Immature natural killer cell (primary cell): ENCODE results near the gene OSBPL5. TPM values are rescaled to one million over a fixed set of nuclear protein-coding genes. Genes with fewer than 3 reads are reported as not detected.
A peak's percentile ranks its signal among the peaks of the same experiment; 100 is the strongest.

ENCODE experiments used
- DNase-seq, 3 donors: peaks; one replicate each; pipeline ENCODE4 v3.0.0; 2022; ENCODE audit warnings: mixed read lengths in 1 of 3
- H3K27ac Mint-ChIP-seq, 6 donors: one replicate each; pipeline ENCODE4 v1.8.0; 2020; ENCODE audit warnings: mixed read lengths in 6 of 6, mild to moderate bottlenecking in 5 of 6, inconsistent platforms in 4 of 6, moderate library complexity in 3 of 6
- H3K27me3 Mint-ChIP-seq, 3 donors: one replicate each; pipeline ENCODE4 v1.8.0; 2020 to 2021; ENCODE audit warnings: low read depth in 3 of 3, mild to moderate bottlenecking in 3 of 3, mixed read lengths in 3 of 3, moderate library complexity in 3 of 3, inconsistent platforms in 1 of 3
- H3K36me3 Mint-ChIP-seq, 3 donors: one replicate each; pipeline ENCODE4 v1.8.0; 2020; ENCODE audit warnings: mixed read lengths in 3 of 3, inconsistent platforms in 2 of 3, mild to moderate bottlenecking in 2 of 3
- H3K4me1 Mint-ChIP-seq, 2 donors: one replicate each; pipeline ENCODE4 v1.8.0; 2020; ENCODE audit warnings: inconsistent platforms in 2 of 2, mild to moderate bottlenecking in 2 of 2, mixed read lengths in 2 of 2, moderate library complexity in 1 of 2
- H3K4me3 Mint-ChIP-seq, 5 donors: one replicate each; pipeline ENCODE4 v1.8.0; 2020; ENCODE audit warnings: mild to moderate bottlenecking in 5 of 5, mixed read lengths in 5 of 5, inconsistent platforms in 3 of 5, moderate library complexity in 3 of 5
- H3K9me3 Mint-ChIP-seq, 6 donors: one replicate each; pipeline ENCODE4 v1.8.0; 2020; ENCODE audit warnings: mild to moderate bottlenecking in 6 of 6, mixed read lengths in 6 of 6, inconsistent platforms in 4 of 6, moderate library complexity in 3 of 6
- polyA plus RNA-seq, 3 donors: library from polyadenylated mRNA; unstranded; fragments of 300-500 nt; fragmentation: Illumina TruSeq; gene quantifications; one replicate each; pipeline ENCODE4 v1.2.3, GENCODE V29; 2021

OSBPL5 gene
- polyA plus RNA-seq = 10 to 100 TPM; 32.8 to 98.9 (median 33.3) TPM

DNA sequence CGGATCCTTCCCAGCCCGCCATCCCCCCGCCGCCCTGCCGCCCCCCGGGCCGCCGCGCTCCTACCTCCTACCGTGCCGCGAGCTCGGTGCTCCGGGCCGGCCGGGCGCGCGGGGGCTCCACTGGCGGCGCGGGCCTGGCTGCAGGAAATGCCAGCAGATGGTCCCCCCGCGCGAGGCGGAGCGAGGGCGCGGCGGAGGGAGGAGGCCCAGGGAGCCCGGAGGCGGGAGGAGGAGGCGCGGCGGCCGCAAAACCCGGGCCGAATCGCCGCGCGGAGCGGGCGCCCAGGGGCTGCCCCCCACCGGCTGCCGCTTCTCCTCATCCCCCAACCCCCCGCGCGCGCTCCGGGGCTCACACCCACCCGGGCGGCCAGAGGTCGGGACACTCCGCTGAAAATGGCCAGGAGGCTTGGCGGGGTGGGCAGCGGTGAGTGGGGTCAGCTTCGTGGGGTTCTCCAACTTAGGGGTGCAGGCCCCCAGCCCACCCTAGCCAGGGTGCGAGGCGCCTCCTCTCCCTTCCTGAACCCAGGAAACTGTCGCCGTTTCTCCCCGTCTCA lies at the start of gene OSBPL5:
Gene OSBPL5 (minus strand): TSS at position 159 of the 554 bp plus-strand sequence. CDS start 36,162 bp downstream, outside the sequence.
- Mint-ChIP-seq H3K36me3 (no peaks in the 10 kb centered on the region), H3K27ac (peak within 1 kb of the TSS; percentile 88 to 93 (median 92)), H3K27me3 (peaks cover 5 to 30% (median 15%) of the 10 kb centered on the region in 3 donors), H3K4me3 (peak within 1 kb of the TSS; percentile 94 to 96 (median 95)), H3K9me3 (no peaks in the 10 kb centered on the region), H3K4me1 (peaks cover 56 to 68% of the 10 kb centered on the region in 2 donors)
- peak; percentile 75 to 77 (median 76) for DNase-seq

DNA sequence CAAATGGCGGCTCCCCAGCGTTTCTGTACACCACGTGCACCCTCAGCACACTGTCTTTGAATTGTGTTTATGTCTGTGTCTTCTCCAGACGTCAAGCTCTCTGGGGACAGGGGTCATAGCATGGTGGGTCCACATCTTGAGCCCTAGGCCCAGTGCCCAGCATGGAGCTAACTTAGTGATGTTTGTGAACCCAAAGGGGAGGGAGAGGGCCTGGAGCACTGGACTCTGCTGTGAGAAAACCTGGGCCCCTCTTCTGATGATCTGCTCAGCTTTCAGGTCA lies 49.2 kb upstream of the OSBPL5 start:
- no peak for DNase-seq
- peaks cover 0 to 10% (median 6%) of the 10 kb centered on the region in 6 donors for H3K9me3 Mint-ChIP-seq
- no peak overlapping the region for H3K4me3 Mint-ChIP-seq
- peak overlapping the region in 1 of 6 donors; percentile 27 for H3K27ac Mint-ChIP-seq
- H3K27me3 Mint-ChIP-seq = peaks cover 7 to 19% (median 16%) of the 10 kb centered on the region in 3 donors
- peaks cover 0 to 5% (median 0%) of the 10 kb centered on the region in 3 donors for H3K36me3 Mint-ChIP-seq
- peaks cover 5 to 6% of the 10 kb centered on the region in 2 donors for H3K4me1 Mint-ChIP-seq

GRCh38 chr11:3213659-3214419 lies 48.7 kb upstream of the OSBPL5 start:
- H3K27ac Mint-ChIP-seq = peak overlapping the region in 2 of 6 donors; percentile 35 to 53
- peaks cover 9 to 19% (median 16%) of the 10 kb centered on the region in 3 donors for H3K27me3 Mint-ChIP-seq
- no peak overlapping the region for H3K4me3 Mint-ChIP-seq
- H3K9me3 Mint-ChIP-seq = peaks cover 0 to 10% (median 6%) of the 10 kb centered on the region in 6 donors
- H3K4me1 Mint-ChIP-seq = peaks cover 5 to 6% of the 10 kb centered on the region in 2 donors
- H3K36me3 Mint-ChIP-seq = peaks cover 0 to 5% (median 0%) of the 10 kb centered on the region in 3 donors
- DNase-seq = no peak

GRCh38 chr11:3208272-3208671 lies 43.2 kb upstream of the OSBPL5 start:
- Mint-ChIP-seq H3K27me3 (peaks cover 2 to 6% (median 5%) of the 10 kb centered on the region in 3 donors), H3K27ac (peak overlapping the region in 1 of 6 donors; percentile 80), H3K36me3 (peaks cover 0 to 5% (median 0%) of the 10 kb centered on the region in 3 donors), H3K9me3 (peaks cover 0 to 10% (median 6%) of the 10 kb centered on the region in 6 donors), H3K4me1 (peaks cover 0 to 20% of the 10 kb centered on the region in 2 donors), H3K4me3 (no peak overlapping the region)
- DNase-seq = no peak

GRCh38 chr11:3207526-3208189 lies 42.5 kb upstream of the OSBPL5 start:
- peak overlapping the region in 2 of 6 donors; percentile 12 to 80 for H3K27ac Mint-ChIP-seq
- peaks cover 3 to 5% (median 4%) of the 10 kb centered on the region in 3 donors for H3K27me3 Mint-ChIP-seq
- peaks cover 3 to 24% of the 10 kb centered on the region in 2 donors for H3K4me1 Mint-ChIP-seq
- no peak for DNase-seq
- no peak overlapping the region for H3K4me3 Mint-ChIP-seq
- peaks cover 0 to 5% (median 0%) of the 10 kb centered on the region in 3 donors for H3K36me3 Mint-ChIP-seq
- H3K9me3 Mint-ChIP-seq = peaks cover 0 to 10% (median 6%) of the 10 kb centered on the region in 6 donors

DNA sequence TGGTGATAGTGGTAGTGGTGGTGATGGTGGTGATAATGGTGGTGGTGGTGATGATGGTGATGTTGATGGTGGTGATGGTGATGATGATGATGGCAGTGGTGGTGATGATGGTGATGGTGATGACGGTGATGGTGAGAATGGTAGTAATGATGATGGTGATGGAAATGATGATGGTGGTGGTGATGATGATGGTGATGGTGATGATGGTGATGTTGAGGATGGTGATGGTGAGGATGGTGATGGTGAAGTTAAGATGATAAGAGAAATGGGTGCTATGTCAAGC lies 41.8 kb upstream of the OSBPL5 start:
- H3K27me3 Mint-ChIP-seq = peaks cover 5 to 8% (median 6%) of the 10 kb centered on the region in 3 donors
- H3K36me3 Mint-ChIP-seq = peaks cover 0 to 5% (median 0%) of the 10 kb centered on the region in 3 donors
- H3K4me1 Mint-ChIP-seq = peaks cover 7 to 31% of the 10 kb centered on the region in 2 donors
- DNase-seq = peak; percentile 35 to 64 (median 61)
- peaks cover 0 to 10% (median 6%) of the 10 kb centered on the region in 6 donors for H3K9me3 Mint-ChIP-seq
- H3K4me3 Mint-ChIP-seq = no peak overlapping the region
- no peak overlapping the region for H3K27ac Mint-ChIP-seq

DNA sequence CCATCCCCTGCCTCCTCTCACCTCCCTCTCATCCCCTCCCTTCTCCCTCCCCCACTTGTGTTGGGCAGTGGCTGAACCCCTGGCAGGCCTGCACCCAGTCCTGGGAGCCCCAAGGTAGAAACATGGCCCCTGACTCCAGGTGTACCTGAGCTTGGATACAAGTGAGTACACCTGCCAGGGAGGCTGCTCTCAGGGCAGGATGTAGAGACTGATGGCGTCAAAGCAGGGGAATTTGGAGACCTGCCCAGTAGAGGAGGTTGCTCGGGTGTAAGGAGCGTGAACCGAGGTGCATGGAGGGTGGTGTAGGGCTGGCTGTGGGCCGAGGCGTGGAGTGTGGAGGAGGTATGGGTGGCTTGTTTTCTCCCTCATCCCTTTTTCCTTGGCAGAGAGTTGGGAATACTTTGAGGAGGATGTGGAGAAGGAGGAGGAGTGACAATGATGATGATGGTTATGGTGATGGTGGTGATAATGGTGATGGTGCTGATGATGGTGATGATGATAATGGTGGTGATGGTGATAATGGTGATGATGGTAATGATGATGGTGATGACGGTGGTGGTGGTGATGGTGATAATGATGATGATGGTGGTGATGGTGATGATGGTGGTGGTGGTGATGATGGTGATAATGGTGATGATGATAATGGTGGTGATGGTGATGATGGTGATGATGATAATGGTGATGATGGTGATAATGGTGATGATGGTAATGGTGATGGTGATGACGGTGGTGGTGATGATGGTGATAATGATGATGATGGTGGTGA lies 41.2 kb upstream of the OSBPL5 start:
- Mint-ChIP-seq H3K27me3 (peaks cover 5 to 8% (median 6%) of the 10 kb centered on the region in 3 donors), H3K9me3 (peaks cover 0 to 7% (median under 1%) of the 10 kb centered on the region in 6 donors), H3K27ac (no peak overlapping the region), H3K36me3 (peaks cover 0 to 2% (median 0%) of the 10 kb centered on the region in 3 donors), H3K4me3 (no peak overlapping the region), H3K4me1 (peaks cover 7 to 31% of the 10 kb centered on the region in 2 donors)
- peak; percentile 19 to 59 (median 53) for DNase-seq

DNA sequence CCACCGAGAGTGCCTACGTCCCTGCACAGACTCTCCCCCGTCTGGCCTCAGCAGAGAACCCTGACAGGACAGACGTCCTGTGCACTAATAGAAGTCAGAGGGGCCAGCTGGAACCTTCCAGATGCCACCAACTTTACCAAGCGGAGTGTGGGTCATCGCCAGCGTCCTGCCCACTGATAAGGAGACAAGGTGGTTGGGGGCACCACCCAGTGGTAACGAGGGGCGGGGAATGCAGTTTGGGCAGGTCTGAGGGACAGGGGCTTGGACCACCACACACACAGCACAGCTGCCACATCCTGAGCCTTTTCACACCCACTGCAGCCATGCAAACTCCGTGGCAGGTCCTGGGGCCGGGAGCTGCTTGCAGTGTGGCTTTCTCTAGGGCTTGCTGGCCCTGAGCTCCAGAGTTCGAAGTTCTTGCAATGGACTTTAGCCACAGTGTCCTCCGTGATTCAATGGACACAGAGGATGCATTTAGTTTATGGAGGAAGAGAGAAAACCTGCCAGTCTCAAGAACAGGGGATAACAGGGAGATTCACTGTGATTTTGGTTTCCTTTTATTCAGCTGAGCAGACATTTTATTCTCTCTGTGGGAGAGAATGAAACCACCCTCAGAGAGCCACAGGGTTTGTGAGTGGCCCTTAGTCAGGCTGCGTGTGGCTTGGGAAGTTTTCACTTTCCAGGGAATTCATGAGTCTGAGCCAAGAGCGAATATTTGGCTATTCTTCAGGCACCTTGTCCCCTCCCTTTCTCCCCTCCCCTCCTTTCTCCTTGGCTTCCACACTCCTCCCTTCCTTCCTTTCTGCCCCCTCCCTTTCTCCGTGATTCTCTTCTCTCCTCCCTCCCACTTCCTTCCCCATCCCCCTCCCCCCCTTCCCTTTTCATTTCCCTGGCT lies 40.4 kb upstream of the OSBPL5 start:
- peak overlapping the region; percentile 59 to 80 (median 78) for H3K4me3 Mint-ChIP-seq
- H3K9me3 Mint-ChIP-seq = no peaks in the 10 kb centered on the region
- no peaks in the 10 kb centered on the region for H3K36me3 Mint-ChIP-seq
- peaks cover 6 to 10% (median 6%) of the 10 kb centered on the region in 3 donors for H3K27me3 Mint-ChIP-seq
- peaks cover 7 to 31% of the 10 kb centered on the region in 2 donors for H3K4me1 Mint-ChIP-seq
- peak overlapping the region in 5 of 6 donors; percentile 59 to 92 (median 87) for H3K27ac Mint-ChIP-seq
- DNase-seq = peak; percentile 62 to 65 (median 64)

GRCh38 chr11:3204141-3205015 lies 39.3 kb upstream of the OSBPL5 start:
- peaks cover 7 to 31% of the 10 kb centered on the region in 2 donors for H3K4me1 Mint-ChIP-seq
- H3K36me3 Mint-ChIP-seq = no peaks in the 10 kb centered on the region
- no peaks in the 10 kb centered on the region for H3K9me3 Mint-ChIP-seq
- peaks cover 4 to 10% (median 6%) of the 10 kb centered on the region in 3 donors for H3K27me3 Mint-ChIP-seq
- peak overlapping the region in 5 of 6 donors; percentile 4 to 92 (median 84) for H3K27ac Mint-ChIP-seq
- H3K4me3 Mint-ChIP-seq = peak overlapping the region; percentile 59 to 80 (median 78)
- DNase-seq = no peak

DNA sequence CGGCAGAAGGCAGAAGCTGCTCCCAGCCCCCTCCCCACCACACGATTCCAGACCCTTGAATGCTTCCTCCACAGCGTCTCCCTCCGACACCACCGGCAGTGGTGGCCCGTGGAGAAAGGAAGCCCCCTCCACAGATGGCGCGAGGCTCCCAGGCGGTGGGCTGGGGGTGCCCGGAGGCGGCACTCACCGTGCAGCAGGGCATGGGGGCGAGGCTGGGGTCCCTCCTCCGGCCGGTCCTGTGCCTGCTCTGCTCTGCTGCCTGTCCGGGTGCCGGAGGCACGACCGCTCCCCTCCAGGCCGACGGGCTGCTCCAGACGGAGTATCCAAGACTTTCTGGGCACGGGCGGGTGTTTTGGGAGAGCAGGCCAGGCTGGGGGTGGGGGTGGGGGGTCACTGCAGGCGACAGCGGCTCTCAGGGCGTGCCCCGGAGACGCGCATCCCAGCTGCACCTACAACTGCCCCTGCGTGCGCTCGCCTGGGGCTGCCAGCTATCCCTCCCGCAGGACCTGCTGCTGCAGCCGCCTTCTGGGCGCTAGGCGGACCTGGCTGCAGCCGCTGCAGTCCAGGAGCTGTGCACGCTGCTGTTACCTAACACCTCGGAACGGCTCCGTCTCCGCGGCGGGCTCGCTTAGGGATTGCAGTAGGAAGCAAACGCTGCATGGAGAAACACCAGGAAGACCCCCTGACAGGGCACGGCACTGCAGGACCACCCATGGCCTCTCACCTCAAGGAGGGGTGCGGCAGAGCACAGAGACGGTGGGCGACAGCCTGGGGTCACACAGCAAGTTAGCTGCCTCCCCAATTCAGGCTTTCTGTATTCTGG lies 38.3 kb upstream of the OSBPL5 start:
- Mint-ChIP-seq H3K4me1 (peaks cover 7 to 31% of the 10 kb centered on the region in 2 donors), H3K27ac (no peak overlapping the region), H3K36me3 (no peaks in the 10 kb centered on the region), H3K27me3 (peaks cover 4 to 10% (median 9%) of the 10 kb centered on the region in 3 donors), H3K9me3 (no peaks in the 10 kb centered on the region), H3K4me3 (peak overlapping the region in 4 of 5 donors; percentile 18 to 58 (median 44))
- no peak for DNase-seq

DNA sequence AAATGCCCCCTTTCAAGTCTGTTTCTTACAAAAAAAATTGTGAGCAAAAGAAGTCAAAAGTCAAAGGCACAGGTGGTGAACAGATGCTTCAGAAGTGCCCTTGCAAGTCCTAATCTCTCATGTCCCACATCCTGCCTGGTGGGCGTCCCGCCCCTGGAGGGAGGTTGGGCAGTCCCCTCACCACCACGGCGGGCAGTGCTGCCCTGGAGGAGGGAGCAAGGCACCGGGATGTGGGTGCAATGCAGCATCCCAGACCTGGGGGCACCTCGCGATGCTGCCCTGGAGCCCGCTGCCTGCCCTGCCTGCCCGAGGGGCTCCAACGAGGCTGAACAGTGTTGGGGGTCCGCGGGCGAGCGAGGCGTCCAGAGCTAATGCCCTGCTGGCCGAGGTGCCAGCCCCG lies 37.6 kb upstream of the OSBPL5 start:
- peak; percentile 41 to 50 (median 46) for DNase-seq
- H3K4me1 Mint-ChIP-seq = peaks cover 7 to 31% of the 10 kb centered on the region in 2 donors
- H3K27me3 Mint-ChIP-seq = peaks cover 4 to 9% (median 8%) of the 10 kb centered on the region in 3 donors
- no peaks in the 10 kb centered on the region for H3K9me3 Mint-ChIP-seq
- H3K4me3 Mint-ChIP-seq = peak overlapping the region; percentile 58 to 76 (median 63)
- no peaks in the 10 kb centered on the region for H3K36me3 Mint-ChIP-seq
- peak overlapping the region in 2 of 6 donors; percentile 49 to 55 for H3K27ac Mint-ChIP-seq
